GM18951 (cell line): Measurements from ENCODE around the gene CWC22.
"Not testable (repeated sequence)": the region's sequence is repeated elsewhere in the genome, so short reads cannot be mapped to it uniquely, and the experiment has no call there.

Experiments
- POLR2A ChIP-seq: IDR thresholded peaks from 4 replicates; pipeline ENCODE4 v1.6.1; 2011; ENCODE audit warnings: mild to moderate bottlenecking; ENCODE audit not compliant: insufficient read length, insufficient read depth; ENCODE audit errors: extremely low read depth
- in situ Hi-C: fragments of 300-500 bp; cut with MboI; formaldehyde crosslinking; loops from one replicate; pipeline ENCODE4 v1.12.0; 2022; ENCODE audit warnings: low sequenced_read_pairs, mixed read lengths, inconsistent platforms; ENCODE audit not compliant: unreplicated experiment

The CWC22 gene

GRCh38 chr2:180016937-180017336 is 9.8 kb upstream of the CWC22 start:
- no peak for TF ChIP-seq POLR2A
- in situ Hi-C loops: no loop called here

DNA sequence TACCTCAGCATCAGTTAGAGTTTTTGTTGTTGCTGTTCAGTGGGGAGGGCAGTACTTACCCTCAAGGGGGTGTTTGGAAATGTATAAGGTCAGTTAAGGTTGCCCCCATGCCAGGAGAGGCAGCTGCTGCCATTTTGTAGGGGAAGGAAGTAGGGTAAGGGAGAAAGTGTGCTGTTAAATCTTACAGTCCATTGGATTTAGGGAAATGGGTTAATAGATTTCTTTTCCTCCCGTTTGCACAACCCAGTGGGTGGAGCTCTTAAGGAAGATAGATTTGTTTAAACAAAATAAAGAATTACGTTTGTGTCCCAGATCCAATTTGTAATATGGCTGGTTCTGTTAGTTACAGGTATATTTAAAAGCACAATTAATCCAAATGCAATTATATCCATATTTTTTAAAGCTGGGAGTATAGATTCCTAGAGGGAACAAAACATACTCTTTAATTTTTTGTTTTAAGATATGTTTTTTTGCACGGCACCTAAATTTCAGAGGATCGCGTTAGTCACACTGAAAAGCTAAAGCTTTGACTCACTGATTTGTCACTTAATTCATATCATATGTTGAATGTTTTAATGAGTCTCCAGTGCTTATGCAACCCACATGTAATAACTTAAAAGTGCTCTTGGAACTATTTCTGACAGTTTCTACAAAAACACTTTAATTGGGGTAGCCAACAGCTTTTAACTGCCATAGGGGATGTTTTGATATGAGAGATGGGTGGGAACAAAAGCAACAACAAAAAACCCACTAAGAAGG is 9.0 kb upstream of the CWC22 start:
- in situ Hi-C loops: no loop called here
- TF ChIP-seq POLR2A: no peak

- TF ChIP-seq POLR2A: no peak
- in situ Hi-C loops: no loop called here
Observed at GRCh38 chr2:180012523-180012922, 5.4 kb upstream of the CWC22 start.

- in situ Hi-C loops: no loop called here
Observed at GRCh38 chr2:180010701-180011100, 3.6 kb upstream of the CWC22 start.

GRCh38 chr2:180006231-180006630 is 866 bp downstream of the CWC22 start:
- TF ChIP-seq POLR2A: no peak
- in situ Hi-C loops: no loop called here

More at GRCh38 chr2:180010701-180011100, 3.6 kb upstream of the CWC22 start:
- TF ChIP-seq POLR2A: no peak

GRCh38 chr2:180005465-180005864 is 1.6 kb downstream of the CWC22 start:
- in situ Hi-C loops: not testable (repeated sequence)

DNA sequence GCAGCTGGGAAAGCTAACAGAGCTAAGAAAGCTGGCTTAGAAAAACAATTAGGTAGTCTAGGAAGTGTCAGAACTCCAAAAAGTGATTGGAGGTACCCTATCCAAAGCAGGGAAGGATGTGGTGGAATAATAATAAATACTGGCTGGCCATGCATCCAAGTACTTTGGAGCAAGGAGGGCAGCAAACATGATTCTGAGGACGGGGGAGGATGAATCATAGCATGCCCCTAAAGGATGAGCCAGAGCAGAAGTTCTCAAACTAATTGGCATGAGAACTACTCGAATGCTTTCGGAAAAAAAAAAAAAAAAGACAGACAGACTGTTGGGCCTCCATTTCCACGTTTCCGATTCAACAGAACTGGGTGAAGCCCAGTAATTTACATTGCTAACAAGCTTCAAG is 2.4 kb downstream of the CWC22 start:
- TF ChIP-seq POLR2A: no peak
- in situ Hi-C loops: no loop called here

GRCh38 chr2:180003559-180003958 is 3.5 kb downstream of the CWC22 start:
- in situ Hi-C loops: no loop called here
- TF ChIP-seq POLR2A: no peak

- no peak for TF ChIP-seq POLR2A
- in situ Hi-C loops: no loop called here
Observed at GRCh38 chr2:180003073-180003472, 4.0 kb downstream of the CWC22 start.

DNA sequence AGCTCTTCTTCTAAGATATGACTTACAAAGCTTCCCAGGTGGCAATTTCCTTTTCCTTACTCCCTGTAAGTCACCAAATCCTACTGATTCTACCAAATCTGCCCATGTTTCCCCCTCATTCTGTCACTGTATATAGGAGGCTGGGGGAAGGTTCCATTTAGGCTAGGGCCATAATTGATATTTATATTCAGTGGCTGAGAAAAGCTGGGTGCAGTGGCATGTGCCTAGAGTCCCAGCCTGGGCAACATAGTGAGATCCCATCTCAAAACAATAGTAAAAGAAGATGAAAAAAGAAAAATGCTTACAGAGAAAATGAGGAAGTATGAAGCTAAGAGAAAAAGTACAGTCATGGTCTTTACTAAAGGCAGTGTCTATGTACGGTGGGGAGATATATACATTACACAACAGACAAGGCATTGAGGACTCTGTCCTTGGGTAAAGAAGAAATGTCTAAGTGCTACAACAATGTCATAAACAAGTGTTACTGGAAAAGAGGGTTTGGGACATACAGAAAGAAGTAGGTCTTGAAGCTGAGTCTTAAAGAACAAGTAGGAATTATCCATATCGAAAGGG is 4.8 kb downstream of the CWC22 start:
- TF ChIP-seq POLR2A: no peak
- in situ Hi-C loops: no loop called here

DNA sequence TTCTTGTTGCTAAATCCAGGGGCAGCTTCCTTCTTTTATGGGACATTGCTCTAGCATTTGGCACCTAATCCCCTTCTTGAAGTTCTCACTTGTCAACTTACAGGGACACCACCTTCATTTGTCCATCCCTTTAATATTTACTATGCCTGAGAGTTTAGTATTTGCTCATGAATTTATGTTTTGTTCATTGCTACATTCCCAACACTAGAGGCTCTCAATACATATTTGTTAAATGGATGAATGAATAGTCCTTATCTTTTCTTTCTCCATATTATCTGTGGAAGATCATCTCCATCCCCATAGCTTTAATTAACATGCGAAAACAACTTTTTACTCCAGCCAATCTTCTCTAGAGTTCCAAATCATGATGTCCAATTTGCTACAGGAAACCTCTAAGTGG is 5.4 kb downstream of the CWC22 start:
- no peak for TF ChIP-seq POLR2A
- in situ Hi-C loops: no loop called here

- TF ChIP-seq POLR2A: no peak
- in situ Hi-C loops: no loop called here
Observed at GRCh38 chr2:180000434-180000833, 6.7 kb downstream of the CWC22 start.

- in situ Hi-C loops: no loop called here
- no peak for TF ChIP-seq POLR2A
Observed at GRCh38 chr2:179999000-179999399, 8.1 kb downstream of the CWC22 start.

DNA sequence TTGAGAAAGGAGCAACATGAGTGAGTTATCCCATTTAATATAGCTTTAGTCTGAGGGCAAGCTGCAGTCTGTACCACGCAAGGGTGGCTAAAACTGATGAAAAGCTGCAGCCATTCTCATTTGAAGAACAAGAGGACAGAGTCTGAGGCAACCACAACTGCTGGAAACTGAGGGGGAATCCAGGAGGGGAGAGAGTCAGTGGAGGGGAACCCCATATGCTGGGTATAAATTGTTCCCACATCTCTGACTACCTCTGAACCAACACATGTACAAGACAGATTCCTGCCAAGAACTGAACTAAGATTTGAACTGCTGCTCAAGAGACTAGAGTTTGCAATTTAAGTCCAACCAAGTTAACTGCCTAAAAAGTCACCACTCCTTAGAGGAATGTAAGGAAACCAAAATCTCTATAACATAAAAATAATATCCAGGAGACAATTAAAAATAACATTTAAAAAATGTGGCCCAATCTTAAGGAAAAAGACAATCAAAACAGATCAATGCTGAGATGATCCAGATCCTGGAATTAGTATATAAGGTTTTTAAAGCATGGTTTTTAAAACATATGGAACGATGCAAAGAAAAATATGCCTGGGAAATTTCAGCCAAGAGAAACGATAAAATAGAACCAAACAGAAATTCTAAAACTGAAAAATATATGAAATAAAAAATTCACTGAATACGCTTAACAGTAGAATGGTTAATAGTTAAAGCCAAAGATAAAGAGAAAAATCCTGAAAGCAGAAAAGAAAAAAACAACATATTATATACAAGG is 11.2 kb downstream of the CWC22 start:
- in situ Hi-C loops: no loop called here

More for the DNA sequence above, 11.2 kb downstream of the CWC22 start:
- no peak for TF ChIP-seq POLR2A
